Nephron progenitor cell (in vitro differentiated cells): Measurements from ENCODE around the gene STX19.
A peak's percentile ranks its signal among the peaks of the same experiment; 100 is the strongest.

Source experiments
- DNase-seq: peaks from one replicate; pipeline ENCODE4 v3.0.0; 2021
- H3K27ac Mint-ChIP-seq: 2 replicates; pipeline ENCODE4 v1.8.0; 2021; ENCODE audit warnings: mild to moderate bottlenecking, moderate library complexity, mixed read lengths
- H3K27me3 Mint-ChIP-seq: 2 replicates; pipeline ENCODE4 v1.8.0; 2021; ENCODE audit warnings: mild to moderate bottlenecking, low read depth, mixed read lengths; ENCODE audit not compliant: poor library complexity
- H3K36me3 Mint-ChIP-seq: 2 replicates; pipeline ENCODE4 v1.8.0; 2021; ENCODE audit warnings: low read depth, mixed read lengths
- H3K4me1 Mint-ChIP-seq: 2 replicates; pipeline ENCODE4 v1.8.0; 2021; ENCODE audit warnings: mixed read lengths
- H3K4me3 Mint-ChIP-seq: 2 replicates; pipeline ENCODE4 v1.8.0; 2021; ENCODE audit warnings: mild to moderate bottlenecking, moderate library complexity, mixed read lengths
- H3K9me3 Mint-ChIP-seq: 2 replicates; pipeline ENCODE4 v1.8.0; 2021; ENCODE audit warnings: mild to moderate bottlenecking, moderate library complexity, mixed read lengths
- TF ChIP-seq, protein P1 (sequence below): fragments of 200-600 bp; sonication (generic); IDR thresholded peaks from 2 replicates; pipeline ENCODE4 v1.5.0; 2021; ENCODE audit warnings: antibody characterized with exemption

Gene STX19

DNA sequence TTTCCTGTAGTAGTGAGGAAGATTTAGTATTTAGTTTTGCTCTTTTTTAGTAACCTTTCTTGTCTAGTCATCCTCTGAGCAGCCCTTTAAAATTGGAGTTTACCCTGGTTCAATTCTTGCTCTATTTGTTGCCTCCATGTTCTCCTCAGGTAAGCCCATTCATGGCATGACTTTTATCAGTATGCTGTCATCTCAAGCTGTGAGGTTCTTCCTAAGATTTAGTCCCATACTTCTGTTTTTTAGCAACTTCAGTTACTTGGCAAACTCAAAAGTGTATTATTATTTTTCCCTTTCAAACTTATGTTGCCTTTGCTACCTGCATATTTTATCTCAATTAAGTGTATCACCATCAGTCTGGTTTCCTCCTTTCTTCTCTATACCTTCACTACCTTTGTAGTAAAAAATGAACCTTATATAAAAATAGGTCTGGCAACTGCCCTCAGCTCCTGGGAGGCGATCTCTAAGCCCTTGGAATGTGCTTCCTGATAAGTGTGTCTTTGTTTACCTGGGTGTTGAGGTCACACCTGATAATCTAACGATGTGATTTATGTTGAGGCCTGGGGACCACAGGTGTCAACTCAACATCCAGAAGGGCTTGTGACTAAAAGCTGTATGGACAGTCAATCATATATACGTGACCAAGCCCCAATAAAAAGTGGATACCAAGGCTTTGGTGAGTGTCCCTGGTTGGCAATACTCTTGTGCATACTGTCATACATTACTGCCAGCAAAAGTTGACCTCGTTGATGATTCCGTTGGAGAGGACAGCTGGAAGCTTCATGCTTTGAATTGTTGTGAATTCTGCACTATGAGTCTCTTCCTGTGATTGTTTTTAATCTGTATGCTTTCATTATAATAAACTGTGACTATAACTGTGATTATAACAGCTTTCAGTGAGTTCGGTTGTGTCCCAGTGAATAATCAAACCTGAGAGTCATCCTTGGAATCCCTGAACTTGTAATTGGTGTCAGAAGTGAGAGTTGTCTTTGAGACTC lies 38.4 kb upstream of the STX19 start:
- H3K4me1 Mint-ChIP-seq = peaks cover 28% of the 10 kb centered on the region
- TF ChIP-seq, protein P1, sequence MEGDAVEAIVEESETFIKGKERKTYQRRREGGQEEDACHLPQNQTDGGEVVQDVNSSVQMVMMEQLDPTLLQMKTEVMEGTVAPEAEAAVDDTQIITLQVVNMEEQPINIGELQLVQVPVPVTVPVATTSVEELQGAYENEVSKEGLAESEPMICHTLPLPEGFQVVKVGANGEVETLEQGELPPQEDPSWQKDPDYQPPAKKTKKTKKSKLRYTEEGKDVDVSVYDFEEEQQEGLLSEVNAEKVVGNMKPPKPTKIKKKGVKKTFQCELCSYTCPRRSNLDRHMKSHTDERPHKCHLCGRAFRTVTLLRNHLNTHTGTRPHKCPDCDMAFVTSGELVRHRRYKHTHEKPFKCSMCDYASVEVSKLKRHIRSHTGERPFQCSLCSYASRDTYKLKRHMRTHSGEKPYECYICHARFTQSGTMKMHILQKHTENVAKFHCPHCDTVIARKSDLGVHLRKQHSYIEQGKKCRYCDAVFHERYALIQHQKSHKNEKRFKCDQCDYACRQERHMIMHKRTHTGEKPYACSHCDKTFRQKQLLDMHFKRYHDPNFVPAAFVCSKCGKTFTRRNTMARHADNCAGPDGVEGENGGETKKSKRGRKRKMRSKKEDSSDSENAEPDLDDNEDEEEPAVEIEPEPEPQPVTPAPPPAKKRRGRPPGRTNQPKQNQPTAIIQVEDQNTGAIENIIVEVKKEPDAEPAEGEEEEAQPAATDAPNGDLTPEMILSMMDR = no peak
- no peak for DNase-seq
- peaks cover 46% of the 10 kb centered on the region for H3K36me3 Mint-ChIP-seq
- H3K27ac Mint-ChIP-seq = no peak overlapping the region
- no peaks in the 10 kb centered on the region for H3K27me3 Mint-ChIP-seq
- peaks cover 13% of the 10 kb centered on the region for H3K9me3 Mint-ChIP-seq
- H3K4me3 Mint-ChIP-seq = no peak overlapping the region

DNA sequence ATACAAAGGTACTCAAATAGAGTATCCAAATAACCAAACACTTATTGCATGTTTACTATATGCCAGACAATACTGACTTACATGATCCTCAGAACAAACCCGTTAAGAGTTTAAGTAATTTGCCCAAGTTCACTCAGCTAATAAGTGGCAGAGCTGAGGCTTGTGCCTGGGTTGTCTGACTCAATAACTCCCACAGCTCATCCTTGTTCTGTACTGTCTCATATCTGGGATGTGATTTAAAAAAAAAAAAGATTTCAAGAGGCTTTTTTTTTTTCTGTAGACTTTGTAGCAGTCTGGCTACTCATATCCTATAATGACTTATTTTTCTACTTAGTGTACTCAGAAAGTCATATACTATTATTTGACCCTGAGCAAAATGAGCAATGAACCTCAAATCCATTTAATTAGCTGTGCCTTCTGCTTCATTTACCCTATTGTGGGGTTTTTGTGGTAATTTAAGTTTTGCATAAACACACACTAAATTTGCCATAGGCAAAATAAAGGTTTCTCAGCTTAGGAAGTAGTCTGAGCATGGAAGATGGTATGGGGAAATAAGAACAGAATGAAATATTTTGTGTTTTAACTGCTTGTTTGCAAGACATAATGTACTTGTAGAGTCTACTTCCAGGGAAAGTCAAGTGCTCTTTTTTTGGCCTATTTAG lies 37.6 kb upstream of the STX19 start:
- Mint-ChIP-seq H3K4me1 (peaks cover 30% of the 10 kb centered on the region), H3K4me3 (no peak overlapping the region), H3K27me3 (no peaks in the 10 kb centered on the region), H3K27ac (no peak overlapping the region), H3K9me3 (peaks cover 13% of the 10 kb centered on the region), H3K36me3 (peaks cover 39% of the 10 kb centered on the region)
- TF ChIP-seq, protein P1 = no peak
- DNase-seq = no peak

DNA sequence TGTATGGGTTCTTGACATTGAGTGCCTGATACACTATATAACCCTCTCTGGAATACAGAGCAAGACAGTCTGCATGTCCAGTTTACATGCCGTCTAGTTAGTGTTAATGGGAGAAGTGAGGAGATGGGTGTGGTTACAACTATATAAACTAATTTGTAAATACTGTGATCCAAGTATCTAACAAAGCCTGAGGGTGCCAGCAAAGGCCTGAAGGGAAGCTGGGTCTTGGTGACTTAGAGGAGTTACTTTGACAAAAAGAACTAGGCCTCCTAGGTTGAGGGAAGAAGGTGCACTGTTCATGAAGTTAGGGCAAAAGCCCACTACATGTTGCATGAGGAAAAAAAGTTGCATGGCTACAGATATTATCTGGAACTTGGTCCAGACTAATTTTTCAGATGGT lies 36.7 kb upstream of the STX19 start:
- H3K27me3 Mint-ChIP-seq = no peaks in the 10 kb centered on the region
- no peak overlapping the region for H3K27ac Mint-ChIP-seq
- H3K4me3 Mint-ChIP-seq = peak overlapping the region; percentile 8
- no peak for DNase-seq
- peaks cover 30% of the 10 kb centered on the region for H3K4me1 Mint-ChIP-seq
- H3K36me3 Mint-ChIP-seq = peaks cover 47% of the 10 kb centered on the region
- peaks cover 13% of the 10 kb centered on the region for H3K9me3 Mint-ChIP-seq
- TF ChIP-seq, protein P1 = no peak

DNA sequence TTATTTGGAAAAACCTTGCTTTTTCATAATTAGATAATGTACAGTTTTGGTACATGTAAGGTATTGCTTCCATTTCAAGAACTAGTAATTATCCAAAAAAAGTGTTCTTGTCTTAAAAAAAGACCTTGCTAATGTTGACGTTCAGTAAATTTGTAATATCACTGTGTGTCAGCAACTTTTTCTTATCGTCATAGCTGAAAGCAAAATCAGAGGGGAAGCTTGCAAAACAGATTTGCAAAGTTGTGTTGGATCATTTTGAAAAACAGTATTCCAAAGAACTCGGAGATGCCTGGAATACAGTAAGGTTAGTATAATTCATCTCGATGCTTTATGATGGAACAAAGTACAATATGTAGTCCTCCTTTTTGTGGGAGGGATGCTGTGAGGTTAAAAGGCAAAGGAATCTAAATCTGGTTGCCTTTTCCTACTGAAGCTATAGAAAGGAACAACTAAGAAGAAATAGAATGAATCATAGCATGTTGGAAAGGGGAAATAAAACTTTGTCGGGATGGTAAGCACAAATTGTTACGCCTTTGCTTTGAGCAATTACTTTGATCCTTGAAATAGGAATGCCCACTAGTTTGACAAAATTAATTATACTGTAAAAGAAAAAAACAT lies 36.0 kb upstream of the STX19 start:
- Mint-ChIP-seq H3K27me3 (no peaks in the 10 kb centered on the region), H3K4me3 (peak overlapping the region; percentile 99), H3K9me3 (peaks cover 13% of the 10 kb centered on the region), H3K4me1 (peaks cover 30% of the 10 kb centered on the region), H3K27ac (peak overlapping the region; percentile 100), H3K36me3 (peaks cover 52% of the 10 kb centered on the region)
- DNase-seq = no peak
- TF ChIP-seq, protein P1 = no peak

DNA sequence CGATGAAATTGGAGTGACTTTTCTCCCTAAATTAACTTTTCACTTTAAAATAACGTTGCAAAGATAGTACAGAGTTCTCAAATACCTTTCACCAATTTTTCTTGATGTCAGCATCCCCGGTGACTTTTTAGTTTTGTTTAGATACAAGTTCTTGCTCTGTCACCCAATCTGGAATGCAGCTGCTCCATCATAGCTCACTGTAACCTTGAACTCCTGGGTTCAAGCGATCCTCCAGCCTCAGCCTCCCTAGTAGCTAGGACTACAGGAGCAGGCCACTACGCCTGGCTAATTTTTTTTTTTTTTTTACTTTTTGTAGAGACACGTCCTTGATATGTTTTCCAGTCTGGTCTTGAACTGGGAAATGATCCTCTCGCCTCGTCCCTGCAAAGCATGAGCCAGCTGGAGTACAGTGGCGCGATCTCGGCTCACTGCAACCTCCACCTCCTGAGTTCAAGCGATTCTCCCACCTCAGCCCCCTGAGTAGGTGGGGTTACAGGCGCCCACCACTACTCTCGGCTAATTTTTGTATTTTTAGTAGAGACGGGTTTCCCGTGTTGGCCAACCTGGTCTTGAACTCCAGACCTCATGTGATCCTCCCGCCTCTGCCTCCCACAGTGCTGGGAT lies 35.2 kb upstream of the STX19 start:
- Mint-ChIP-seq H3K27ac (peak overlapping the region; percentile 100), H3K36me3 (peaks cover 59% of the 10 kb centered on the region), H3K27me3 (no peaks in the 10 kb centered on the region), H3K4me1 (peaks cover 30% of the 10 kb centered on the region), H3K9me3 (peaks cover 13% of the 10 kb centered on the region), H3K4me3 (peak overlapping the region; percentile 99)
- no peak for DNase-seq
- TF ChIP-seq, protein P1 = no peak
